GM13976 (cell line): ENCODE data around the gene SERP1.

Experiments
- DNase-seq: peaks from one replicate; pipeline ENCODE4 v3.0.0; 2012; ENCODE audit warnings: low spot score
- in situ Hi-C: fragments of 300-500 bp; cut with MboI; formaldehyde crosslinking; loops from one replicate; pipeline ENCODE4 v1.12.0; 2022; ENCODE audit warnings: low sequenced_read_pairs, mixed read lengths, inconsistent platforms; ENCODE audit not compliant: unreplicated experiment
- TF ChIP-seq, protein P1 (sequence below): IDR thresholded peaks from 2 replicates; pipeline ENCODE4 v1.5.1; 2012; ENCODE audit warnings: borderline replicate concordance, mild to moderate bottlenecking; ENCODE audit not compliant: insufficient read depth; ENCODE audit errors: extremely low read depth, missing control alignments, control extremely low read depth

The SERP1 gene

DNA sequence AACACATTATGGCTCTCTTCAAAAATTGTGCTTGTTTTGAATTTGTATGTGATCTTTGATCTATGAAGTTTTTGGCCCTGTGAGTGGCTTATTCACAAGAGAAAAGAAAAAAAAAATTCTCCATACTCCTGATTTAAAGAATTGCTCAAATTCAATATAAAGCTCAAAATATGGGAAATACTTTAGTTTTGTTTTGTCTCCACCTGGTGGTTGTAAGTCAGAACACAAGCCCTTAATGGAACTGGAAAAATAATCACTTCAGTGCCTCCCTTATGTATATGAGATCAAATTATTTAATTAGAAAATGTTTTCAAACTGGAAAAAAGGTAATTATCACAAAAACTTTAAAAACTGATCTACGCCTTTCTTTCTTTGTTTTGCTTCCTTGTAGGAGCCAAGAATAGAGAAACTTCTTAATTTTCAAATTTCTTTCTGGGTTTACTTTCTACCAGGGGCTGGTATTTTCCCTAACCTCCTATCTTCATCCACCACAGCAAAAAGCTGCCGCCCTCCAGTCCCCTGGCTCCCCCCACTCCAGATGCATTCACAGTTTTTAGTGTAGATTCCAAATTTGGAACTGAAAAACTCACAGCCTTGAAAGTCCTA is 50.6 kb downstream of the SERP1 start:
- peak; percentile 63 for DNase-seq
- TF ChIP-seq, protein P1, sequence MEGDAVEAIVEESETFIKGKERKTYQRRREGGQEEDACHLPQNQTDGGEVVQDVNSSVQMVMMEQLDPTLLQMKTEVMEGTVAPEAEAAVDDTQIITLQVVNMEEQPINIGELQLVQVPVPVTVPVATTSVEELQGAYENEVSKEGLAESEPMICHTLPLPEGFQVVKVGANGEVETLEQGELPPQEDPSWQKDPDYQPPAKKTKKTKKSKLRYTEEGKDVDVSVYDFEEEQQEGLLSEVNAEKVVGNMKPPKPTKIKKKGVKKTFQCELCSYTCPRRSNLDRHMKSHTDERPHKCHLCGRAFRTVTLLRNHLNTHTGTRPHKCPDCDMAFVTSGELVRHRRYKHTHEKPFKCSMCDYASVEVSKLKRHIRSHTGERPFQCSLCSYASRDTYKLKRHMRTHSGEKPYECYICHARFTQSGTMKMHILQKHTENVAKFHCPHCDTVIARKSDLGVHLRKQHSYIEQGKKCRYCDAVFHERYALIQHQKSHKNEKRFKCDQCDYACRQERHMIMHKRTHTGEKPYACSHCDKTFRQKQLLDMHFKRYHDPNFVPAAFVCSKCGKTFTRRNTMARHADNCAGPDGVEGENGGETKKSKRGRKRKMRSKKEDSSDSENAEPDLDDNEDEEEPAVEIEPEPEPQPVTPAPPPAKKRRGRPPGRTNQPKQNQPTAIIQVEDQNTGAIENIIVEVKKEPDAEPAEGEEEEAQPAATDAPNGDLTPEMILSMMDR: peak; percentile 43
- in situ Hi-C loops: loop anchor here (10.0 kb wide), 1 partner anchor 271 kb away; no protein-coding TSS in a partner anchor

- in situ Hi-C loops: loop anchor here (10.0 kb wide), 1 partner anchor 270 kb away; no protein-coding TSS in a partner anchor
- TF ChIP-seq, protein P1: no peak
- no peak for DNase-seq
Observed at GRCh38 chr3:150495149-150495548, 51.1 kb downstream of the SERP1 start.

GRCh38 chr3:150494411-150494977 is 51.8 kb downstream of the SERP1 start:
- DNase-seq: no peak
- in situ Hi-C loops: loop anchor here (10.0 kb wide), 1 partner anchor 270 kb away; no protein-coding TSS in a partner anchor
- TF ChIP-seq, protein P1: no peak
